Keratinocyte (primary cell): ENCODE data around the gene HDGFL3. TPM values are rescaled to one million over a fixed set of nuclear protein-coding genes. Genes with fewer than 3 reads are reported as not detected.

Experiments used
- DNase-seq: peaks from one replicate; pipeline ENCODE4 v3.0.0-alpha.2; 2011; ENCODE audit warnings: low read depth, missing footprints, low spot score
- FAIRE-seq: peaks from 2 replicates; lab custom pipeline; 2011; peaks lifted over from hg19 to GRCh38; lab: Jason Lieb, UNC
- H2AFZ ChIP-seq: 2 replicates; pipeline ENCODE4 v1.6.0; 2012; ENCODE audit warnings: low read length, control low read depth, inconsistent platforms; ENCODE audit not compliant: control insufficient read depth
- H3K27ac ChIP-seq: 2 replicates; pipeline ENCODE4 v1.5.1; 2011; ENCODE audit warnings: low read length; ENCODE audit not compliant: control insufficient read depth, insufficient read depth
- H3K27me3 ChIP-seq: 3 replicates; pipeline ENCODE4 v1.6.0; 2011; ENCODE audit warnings: low read length; ENCODE audit not compliant: control insufficient read depth, insufficient read depth; ENCODE audit errors: extremely low read depth
- H3K36me3 ChIP-seq, 2 experiments: 2 replicates in 1 of 2; 3 replicates in 1 of 2; pipeline ENCODE4 v1.5.1; 2011; ENCODE audit warnings: low read length in 2 of 2, mild to moderate bottlenecking in 1 of 2; ENCODE audit not compliant: control insufficient read depth in 2 of 2, insufficient read depth in 2 of 2; ENCODE audit errors: extremely low read depth in 1 of 2
- H3K4me1 ChIP-seq: 3 replicates; pipeline ENCODE4 v1.5.1; 2011; ENCODE audit warnings: low read length; ENCODE audit not compliant: control insufficient read depth, insufficient read depth; ENCODE audit errors: extremely low read depth
- H3K4me2 ChIP-seq: 3 replicates; pipeline ENCODE4 v1.6.0; 2011; ENCODE audit warnings: low read depth, low read length; ENCODE audit not compliant: control insufficient read depth, insufficient read depth; ENCODE audit errors: extremely low read depth
- H3K4me3 ChIP-seq, 3 experiments: fragments of 200-600 bp in 1 of 3; sonication (generic) in 1 of 3; 2 replicates in 2 of 3; 3 replicates in 1 of 3; pipeline ENCODE4 v1.5.1; 2011 to 2016; ENCODE audit warnings: low read length in 3 of 3, mild to moderate bottlenecking in 3 of 3, control low read depth in 2 of 3, inconsistent platforms in 1 of 3, low read depth in 1 of 3, mixed read lengths in 1 of 3, mixed run types in 1 of 3, moderate library complexity in 1 of 3; ENCODE audit not compliant: control insufficient read depth in 2 of 3, insufficient read depth in 2 of 3; ENCODE audit errors: extremely low read depth in 1 of 3
- H3K79me2 ChIP-seq: 2 replicates; pipeline ENCODE4 v1.6.0; 2012; ENCODE audit warnings: low read length; ENCODE audit not compliant: control insufficient read depth, insufficient read depth
- H3K9ac ChIP-seq: 3 replicates; pipeline ENCODE4 v1.6.0; 2011; ENCODE audit warnings: low read length; ENCODE audit not compliant: control insufficient read depth, insufficient read depth; ENCODE audit errors: extremely low read depth
- H3K9me1 ChIP-seq: 3 replicates; pipeline ENCODE4 v1.6.0; 2011; ENCODE audit warnings: low read length; ENCODE audit not compliant: control insufficient read depth, insufficient read depth; ENCODE audit errors: extremely low read depth
- H3K9me3 ChIP-seq: 2 replicates; pipeline ENCODE4 v1.5.1; 2012; ENCODE audit warnings: low read depth, low read length; ENCODE audit not compliant: control insufficient read depth
- H4K20me1 ChIP-seq: 3 replicates; pipeline ENCODE4 v1.6.0; 2011; ENCODE audit warnings: low read length; ENCODE audit not compliant: control insufficient read depth, insufficient read depth; ENCODE audit errors: extremely low read depth
- EZH2 ChIP-seq: IDR thresholded peaks from one replicate; pipeline ENCODE4 v1.6.1; 2012; ENCODE audit warnings: inconsistent platforms, mild to moderate bottlenecking, low read length, moderate library complexity
- dilution Hi-C: fragments of 300-500 bp; cut with MboI; formaldehyde crosslinking; loops from one replicate; pipeline ENCODE4 v1.7.0; 2020; ENCODE audit warnings: low sequenced_read_pairs; ENCODE audit not compliant: extremely low pct_ligation_motif_present
- polyA plus RNA-seq, 5 experiments: library from polyadenylated mRNA; depleted of rRNA in 3 of 5; stranded (reverse) in 3 of 5; stranded (forward) in 1 of 5; unstranded in 1 of 5; fragments of >200 nt; gene quantifications; 1 replicate in 1 of 5; 2 replicates in 3 of 5; 3 replicates in 1 of 5; pipeline versions ENCODE4 v1.2.1 to v1.2.3, GENCODE V29; 2011 to 2012; ENCODE audit warnings: missing spikeins in 2 of 5, low read depth in 1 of 5, low replicate concordance in 1 of 5
- TF ChIP-seq, protein P1 (sequence below), 3 experiments: IDR thresholded peaks in 1 of 3; conservative IDR thresholded peaks in 1 of 3; optimal IDR thresholded peaks in 1 of 3; 2 replicates in 2 of 3; 3 replicates in 1 of 3; pipeline versions ENCODE3 to v1.5.1; 2011; ENCODE audit warnings: low read length in 3 of 3, mild to moderate bottlenecking in 3 of 3, moderate library complexity in 2 of 3, control low read depth in 1 of 3, inconsistent platforms in 1 of 3; ENCODE audit not compliant: insufficient read depth in 2 of 3; ENCODE audit errors: extremely low read depth in 1 of 3

The HDGFL3 gene
- polyA plus RNA-seq, 1 donor (not counting 4 experiments of a cell fraction or from before 2014, with no cell fraction given): 35.1 TPM

DNA sequence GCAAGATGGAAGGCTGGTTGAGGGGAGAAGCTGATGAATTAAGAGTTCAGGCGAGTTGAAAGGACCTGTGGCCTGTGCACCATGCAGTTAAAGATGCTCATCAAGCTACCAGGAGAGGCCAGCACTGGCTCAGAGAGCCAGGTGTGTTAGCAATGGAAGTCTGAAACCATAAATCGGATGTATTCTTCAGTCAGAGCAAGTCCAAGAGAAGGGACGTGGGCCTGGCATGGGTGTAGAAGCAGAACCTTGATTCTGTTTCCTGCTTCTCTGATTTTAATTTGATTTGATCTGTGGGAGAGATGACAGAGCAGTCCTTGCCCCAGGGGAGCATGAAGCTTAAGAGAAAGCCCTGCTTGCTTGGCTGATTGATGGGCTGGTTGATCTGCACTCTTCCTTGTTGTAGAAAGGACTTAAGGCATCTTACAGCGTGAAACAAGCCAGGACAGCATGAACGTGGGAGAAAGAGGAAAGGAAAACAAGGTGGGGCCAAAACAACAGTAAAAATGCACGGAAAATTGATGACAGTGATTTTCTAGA lies 89.3 kb downstream of the HDGFL3 start:
- Histone ChIP-seq H3K9me3 (no peaks in the 10 kb centered on the region), H3K9me1 (no peaks in the 10 kb centered on the region), H3K9ac (no peak overlapping the region), H3K27ac (no peak overlapping the region), H3K36me3 (no peaks in the 10 kb centered on the region), H3K4me2 (no peak overlapping the region), H4K20me1 (no peaks in the 10 kb centered on the region), H3K4me3 (no peak overlapping the region), H2AFZ (no peak overlapping the region), H3K4me1 (no peaks in the 10 kb centered on the region), H3K27me3 (no peaks in the 10 kb centered on the region), H3K79me2 (no peaks in the 10 kb centered on the region)
- dilution Hi-C loops: no loop called here
- TF ChIP-seq EZH2: no peak
- TF ChIP-seq, protein P1, sequence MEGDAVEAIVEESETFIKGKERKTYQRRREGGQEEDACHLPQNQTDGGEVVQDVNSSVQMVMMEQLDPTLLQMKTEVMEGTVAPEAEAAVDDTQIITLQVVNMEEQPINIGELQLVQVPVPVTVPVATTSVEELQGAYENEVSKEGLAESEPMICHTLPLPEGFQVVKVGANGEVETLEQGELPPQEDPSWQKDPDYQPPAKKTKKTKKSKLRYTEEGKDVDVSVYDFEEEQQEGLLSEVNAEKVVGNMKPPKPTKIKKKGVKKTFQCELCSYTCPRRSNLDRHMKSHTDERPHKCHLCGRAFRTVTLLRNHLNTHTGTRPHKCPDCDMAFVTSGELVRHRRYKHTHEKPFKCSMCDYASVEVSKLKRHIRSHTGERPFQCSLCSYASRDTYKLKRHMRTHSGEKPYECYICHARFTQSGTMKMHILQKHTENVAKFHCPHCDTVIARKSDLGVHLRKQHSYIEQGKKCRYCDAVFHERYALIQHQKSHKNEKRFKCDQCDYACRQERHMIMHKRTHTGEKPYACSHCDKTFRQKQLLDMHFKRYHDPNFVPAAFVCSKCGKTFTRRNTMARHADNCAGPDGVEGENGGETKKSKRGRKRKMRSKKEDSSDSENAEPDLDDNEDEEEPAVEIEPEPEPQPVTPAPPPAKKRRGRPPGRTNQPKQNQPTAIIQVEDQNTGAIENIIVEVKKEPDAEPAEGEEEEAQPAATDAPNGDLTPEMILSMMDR (optimal IDR thresholded peaks at IDR 0.05 in 1 of 3, IDR thresholded peaks at IDR 0.05 in 1 of 3, conservative IDR thresholded peaks at IDR 0.05 in 1 of 3; ENCODE audit: extremely low read depth in 1 of 3, insufficient read depth in 2 of 3, low read length in 3 of 3): peak in 1 of 3 experiments; percentile 20
- DNase-seq: no peak
- FAIRE-seq: no peak

DNA sequence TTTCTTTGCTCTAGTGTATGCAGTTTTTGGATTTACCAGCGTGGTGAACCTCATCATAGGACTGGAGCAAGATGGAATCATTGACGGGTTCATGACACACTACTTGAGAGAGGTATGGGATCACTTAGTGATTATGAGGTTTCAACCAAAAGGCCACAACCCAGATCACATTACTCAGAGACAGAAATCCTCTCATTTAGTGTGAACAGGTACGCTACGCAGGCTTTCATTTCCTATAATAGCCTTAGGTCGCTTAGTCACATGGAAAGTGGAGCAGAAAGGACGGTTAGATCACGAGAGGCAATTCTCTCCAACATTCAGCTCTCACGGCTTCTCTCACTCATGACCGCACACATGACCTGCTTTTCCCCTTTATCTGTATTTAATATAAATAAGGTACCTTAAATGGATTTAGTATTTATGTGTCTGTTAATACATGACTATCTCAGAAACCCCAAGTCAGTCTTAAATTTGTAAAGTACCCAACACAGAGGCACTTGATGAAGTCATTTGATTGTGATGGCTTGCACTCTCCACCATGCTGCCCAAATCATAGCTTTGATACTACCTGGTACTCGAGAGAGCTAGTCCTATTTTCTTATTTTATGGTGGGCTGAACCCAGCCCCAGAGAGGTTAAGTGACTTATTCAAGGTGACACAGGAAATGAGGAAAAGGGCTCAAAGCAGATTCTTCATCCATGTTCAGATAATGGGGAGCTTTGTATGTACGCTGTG lies 91.6 kb downstream of the HDGFL3 start:
- Histone ChIP-seq H3K27me3 (no peaks in the 10 kb centered on the region), H3K36me3 (no peaks in the 10 kb centered on the region), H3K9ac (no peak overlapping the region), H3K27ac (no peak overlapping the region), H2AFZ (no peak overlapping the region), H3K4me1 (no peaks in the 10 kb centered on the region), H3K9me1 (no peaks in the 10 kb centered on the region), H3K79me2 (no peaks in the 10 kb centered on the region), H3K4me2 (no peak overlapping the region), H4K20me1 (no peaks in the 10 kb centered on the region), H3K4me3 (no peak overlapping the region), H3K9me3 (no peaks in the 10 kb centered on the region)
- no peak for DNase-seq
- no peak for FAIRE-seq
- dilution Hi-C loops: no loop called here
- TF ChIP-seq, protein P1 (optimal IDR thresholded peaks at IDR 0.05 in 1 of 3, IDR thresholded peaks at IDR 0.05 in 1 of 3, conservative IDR thresholded peaks at IDR 0.05 in 1 of 3; ENCODE audit: extremely low read depth in 1 of 3, insufficient read depth in 2 of 3, low read length in 3 of 3): no peak
- no peak for TF ChIP-seq EZH2
